Neuron (in vitro differentiated cells): Measurements from ENCODE around the gene PRKCE.
"Not testable (repeated sequence)": the region's sequence is repeated elsewhere in the genome, so short reads cannot be mapped to it uniquely, and the experiment has no call there.

ENCODE experiments used
- H2AFZ ChIP-seq: one replicate; pipeline ENCODE4 v1.6.1; 2013; ENCODE audit warnings: low read depth, mild to moderate bottlenecking, inconsistent platforms, low read length, moderate library complexity
- H3K27me3 ChIP-seq: one replicate; pipeline ENCODE4 v1.6.1; 2013; ENCODE audit warnings: low read length; ENCODE audit not compliant: insufficient read depth
- H3K36me3 ChIP-seq: one replicate; pipeline ENCODE4 v1.6.1; 2013; ENCODE audit warnings: low read length; ENCODE audit not compliant: insufficient read depth
- H3K4me1 ChIP-seq: one replicate; pipeline ENCODE4 v1.6.1; 2013; ENCODE audit warnings: low read length; ENCODE audit not compliant: insufficient read depth
- H3K4me3 ChIP-seq: 2 replicates; pipeline ENCODE4 v1.5.1; 2013; ENCODE audit warnings: mild to moderate bottlenecking, low read length, moderate library complexity
- H3K9me3 ChIP-seq: one replicate; pipeline ENCODE4 v1.6.1; 2013; ENCODE audit warnings: low read length

Gene PRKCE

GRCh38 chr2:45683292-45683691 lies 31.8 kb downstream of the PRKCE start:
- Histone ChIP-seq H3K27me3 (no peaks in the 10 kb centered on the region), H3K36me3 (no peaks in the 10 kb centered on the region), H2AFZ (no peak overlapping the region), H3K4me3 (no peak overlapping the region), H3K4me1 (no peaks in the 10 kb centered on the region), H3K9me3 (no peaks in the 10 kb centered on the region)

- no peak overlapping the region for H3K4me3 ChIP-seq
- H3K4me1 ChIP-seq = peaks cover under 1% of the 10 kb centered on the region
- no peaks in the 10 kb centered on the region for H3K9me3 ChIP-seq
- no peaks in the 10 kb centered on the region for H3K36me3 ChIP-seq
- no peak overlapping the region for H2AFZ ChIP-seq
- no peaks in the 10 kb centered on the region for H3K27me3 ChIP-seq
Measured at GRCh38 chr2:45684756-45685155, 33.3 kb downstream of the PRKCE start.

- H3K27me3 ChIP-seq = no peaks in the 10 kb centered on the region
- no peaks in the 10 kb centered on the region for H3K36me3 ChIP-seq
- H3K4me3 ChIP-seq = no peak overlapping the region
- H3K4me1 ChIP-seq = peaks cover 4% of the 10 kb centered on the region
- H2AFZ ChIP-seq = no peak overlapping the region
- H3K9me3 ChIP-seq = no peaks in the 10 kb centered on the region
Measured at GRCh38 chr2:45685260-45685659, 33.8 kb downstream of the PRKCE start.

- H3K36me3 ChIP-seq = no peaks in the 10 kb centered on the region
- no peak overlapping the region for H2AFZ ChIP-seq
- no peaks in the 10 kb centered on the region for H3K9me3 ChIP-seq
- no peaks in the 10 kb centered on the region for H3K27me3 ChIP-seq
- H3K4me1 ChIP-seq = peaks cover 18% of the 10 kb centered on the region
- H3K4me3 ChIP-seq = no peak overlapping the region
Measured at GRCh38 chr2:45687964-45688363, 36.5 kb downstream of the PRKCE start.

GRCh38 chr2:45688479-45689298 lies 37.2 kb downstream of the PRKCE start:
- no peaks in the 10 kb centered on the region for H3K9me3 ChIP-seq
- H3K27me3 ChIP-seq = no peaks in the 10 kb centered on the region
- no peak overlapping the region for H2AFZ ChIP-seq
- H3K4me1 ChIP-seq = peaks cover 18% of the 10 kb centered on the region
- no peak overlapping the region for H3K4me3 ChIP-seq
- H3K36me3 ChIP-seq = no peaks in the 10 kb centered on the region

GRCh38 chr2:45690231-45690630 lies 38.8 kb downstream of the PRKCE start:
- H3K36me3 ChIP-seq = no peaks in the 10 kb centered on the region

GRCh38 chr2:45691171-45691999 lies 39.9 kb downstream of the PRKCE start:
- H3K4me1 ChIP-seq = peaks cover 18% of the 10 kb centered on the region
- H3K36me3 ChIP-seq = no peaks in the 10 kb centered on the region

More at GRCh38 chr2:45690231-45690630, 38.8 kb downstream of the PRKCE start:
- no peaks in the 10 kb centered on the region for H3K27me3 ChIP-seq
- no peak overlapping the region for H3K4me3 ChIP-seq
- H3K4me1 ChIP-seq = peaks cover 18% of the 10 kb centered on the region
- H2AFZ ChIP-seq = no peak overlapping the region
- H3K9me3 ChIP-seq = no peaks in the 10 kb centered on the region

GRCh38 chr2:45692566-45692965 lies 41.1 kb downstream of the PRKCE start:
- Histone ChIP-seq H3K4me3 (no peak overlapping the region), H3K36me3 (no peaks in the 10 kb centered on the region), H3K9me3 (no peaks in the 10 kb centered on the region), H3K4me1 (peaks cover 18% of the 10 kb centered on the region), H2AFZ (no peak overlapping the region), H3K27me3 (no peaks in the 10 kb centered on the region)

More at GRCh38 chr2:45691171-45691999, 39.9 kb downstream of the PRKCE start:
- no peak overlapping the region for H2AFZ ChIP-seq
- H3K9me3 ChIP-seq = no peaks in the 10 kb centered on the region
- no peak overlapping the region for H3K4me3 ChIP-seq
- H3K27me3 ChIP-seq = no peaks in the 10 kb centered on the region

- H3K4me3 ChIP-seq, H3K36me3 ChIP-seq, H3K9me3 ChIP-seq, H3K27me3 ChIP-seq, H2AFZ ChIP-seq: not testable (repeated sequence)
- peaks cover 28% of the 10 kb centered on the region for H3K4me1 ChIP-seq
Measured at GRCh38 chr2:45695480-45696007, 44.1 kb downstream of the PRKCE start.

GRCh38 chr2:45696708-45697107 lies 45.2 kb downstream of the PRKCE start:
- Histone ChIP-seq H3K4me1 (peaks cover 17% of the 10 kb centered on the region), H3K27me3 (no peaks in the 10 kb centered on the region)

GRCh38 chr2:45697190-45697589 lies 45.7 kb downstream of the PRKCE start:
- Histone ChIP-seq H3K4me1 (peaks cover 16% of the 10 kb centered on the region), H2AFZ (no peak overlapping the region), H3K36me3 (no peaks in the 10 kb centered on the region), H3K4me3 (no peak overlapping the region), H3K27me3 (no peaks in the 10 kb centered on the region), H3K9me3 (no peaks in the 10 kb centered on the region)

More at GRCh38 chr2:45696708-45697107, 45.2 kb downstream of the PRKCE start:
- Histone ChIP-seq H3K36me3 (no peaks in the 10 kb centered on the region), H3K9me3 (no peaks in the 10 kb centered on the region), H3K4me3 (no peak overlapping the region), H2AFZ (no peak overlapping the region)

GRCh38 chr2:45698554-45698953 lies 47.1 kb downstream of the PRKCE start:
- H3K4me1 ChIP-seq = peaks cover 16% of the 10 kb centered on the region
- no peaks in the 10 kb centered on the region for H3K9me3 ChIP-seq
- no peak overlapping the region for H2AFZ ChIP-seq
- no peaks in the 10 kb centered on the region for H3K27me3 ChIP-seq
- H3K4me3 ChIP-seq = no peak overlapping the region
- H3K36me3 ChIP-seq = no peaks in the 10 kb centered on the region

GRCh38 chr2:45699032-45699658 lies 47.7 kb downstream of the PRKCE start:
- H2AFZ ChIP-seq = no peak overlapping the region

More at GRCh38 chr2:45699032-45699658, 47.7 kb downstream of the PRKCE start:
- H3K27me3 ChIP-seq = no peaks in the 10 kb centered on the region
- H3K4me1 ChIP-seq = peaks cover 16% of the 10 kb centered on the region
- H3K4me3 ChIP-seq = no peak overlapping the region
- H3K9me3 ChIP-seq = no peaks in the 10 kb centered on the region
- no peaks in the 10 kb centered on the region for H3K36me3 ChIP-seq
